Heart left ventricle (tissue), 13 donors: ENCODE data around the gene CDON.

Experiments
- POLR2A ChIP-seq, 2 donors: fragments of 450-650 bp; IDR thresholded peaks; one replicate each; pipeline ENCODE4 v1.6.1; 2017; ENCODE audit warnings: antibody characterized with exemption in 2 of 2, mild to moderate bottlenecking in 2 of 2, moderate library complexity in 2 of 2
- TF ChIP-seq, protein P1 (sequence below), 12 donors: fragments of 200-600 bp; sonication (generic) in 4 of 12; IDR thresholded peaks; one replicate each; pipeline versions ENCODE4 v1.5.0 to v1.8.0; 2018 to 2022; ENCODE audit warnings: antibody characterized with exemption in 12 of 12, mild to moderate bottlenecking in 5 of 12
- donor health status: ischemic (EF 13 %, LVEDD 7.1; RV severe dilation, severe dysfunction).
- donor health status: DM: no; HTN: yes; CAD: no.
- donor health status: DM: no; HTN: no; CAD: no.
- donor health status: ischemic (EF 25% LVEDD 6.9; RV normal size, moderate dysfunction).
- donor health status: ischemic (EF 25% LVEDD 5.7; RV mildly dilated, moderate dysfunction).
- donor health status: ischemic (EF 35%, LVEDD 5.7; RV mildly dilated, moderate dysfunction).
- donor health status: nonischemic (EF 11% LVEDD 7.7; RV severe dilation, severe dysfunction).
- donor health status: DM: yes; HTN: yes; CAD: no.
- donor health status: PGD.
- donor health status: ischemic (EF 29% LVEDD 5.4; RV normal size, mild dysfunction).
- donor health status: nonischemic (EF 23%, LVEDD 6.1; RV moderate dilation, normal function).

DNA sequence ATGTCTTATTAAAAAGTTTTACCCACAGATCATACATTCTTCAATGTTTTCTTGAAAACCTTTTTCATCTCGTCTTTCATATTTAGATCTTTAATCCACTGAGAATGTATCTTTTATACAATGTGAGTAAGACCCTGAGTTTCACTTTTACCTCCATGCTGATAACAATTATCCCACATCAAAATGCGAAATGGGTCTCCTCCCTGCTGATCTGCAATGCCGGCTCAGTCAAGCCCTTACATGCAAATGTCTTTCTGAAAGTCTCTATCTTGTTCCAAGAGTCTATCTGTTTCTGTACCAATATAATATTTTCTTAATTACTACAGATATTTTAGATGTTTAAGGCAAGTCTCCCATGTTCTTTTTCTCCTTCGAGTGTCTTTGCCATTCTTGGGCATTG is 50.9 kb downstream of the CDON start:
- TF ChIP-seq, protein P1, sequence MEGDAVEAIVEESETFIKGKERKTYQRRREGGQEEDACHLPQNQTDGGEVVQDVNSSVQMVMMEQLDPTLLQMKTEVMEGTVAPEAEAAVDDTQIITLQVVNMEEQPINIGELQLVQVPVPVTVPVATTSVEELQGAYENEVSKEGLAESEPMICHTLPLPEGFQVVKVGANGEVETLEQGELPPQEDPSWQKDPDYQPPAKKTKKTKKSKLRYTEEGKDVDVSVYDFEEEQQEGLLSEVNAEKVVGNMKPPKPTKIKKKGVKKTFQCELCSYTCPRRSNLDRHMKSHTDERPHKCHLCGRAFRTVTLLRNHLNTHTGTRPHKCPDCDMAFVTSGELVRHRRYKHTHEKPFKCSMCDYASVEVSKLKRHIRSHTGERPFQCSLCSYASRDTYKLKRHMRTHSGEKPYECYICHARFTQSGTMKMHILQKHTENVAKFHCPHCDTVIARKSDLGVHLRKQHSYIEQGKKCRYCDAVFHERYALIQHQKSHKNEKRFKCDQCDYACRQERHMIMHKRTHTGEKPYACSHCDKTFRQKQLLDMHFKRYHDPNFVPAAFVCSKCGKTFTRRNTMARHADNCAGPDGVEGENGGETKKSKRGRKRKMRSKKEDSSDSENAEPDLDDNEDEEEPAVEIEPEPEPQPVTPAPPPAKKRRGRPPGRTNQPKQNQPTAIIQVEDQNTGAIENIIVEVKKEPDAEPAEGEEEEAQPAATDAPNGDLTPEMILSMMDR (IDR thresholded peaks at IDR 0.05): no peak
- TF ChIP-seq POLR2A (IDR thresholded peaks at IDR 0.05): no peak
